Measurements from ENCODE around the gene FRMD1. TPM values are rescaled to one million over a fixed set of nuclear protein-coding genes. Genes with fewer than 3 reads are reported as not detected.

The FRMD1 gene
- total and polyA plus RNA-seq, 10 of the 15 experiments (the other 5 are each of a cell fraction or from before 2014, with no cell fraction given) = not detected

DNA sequence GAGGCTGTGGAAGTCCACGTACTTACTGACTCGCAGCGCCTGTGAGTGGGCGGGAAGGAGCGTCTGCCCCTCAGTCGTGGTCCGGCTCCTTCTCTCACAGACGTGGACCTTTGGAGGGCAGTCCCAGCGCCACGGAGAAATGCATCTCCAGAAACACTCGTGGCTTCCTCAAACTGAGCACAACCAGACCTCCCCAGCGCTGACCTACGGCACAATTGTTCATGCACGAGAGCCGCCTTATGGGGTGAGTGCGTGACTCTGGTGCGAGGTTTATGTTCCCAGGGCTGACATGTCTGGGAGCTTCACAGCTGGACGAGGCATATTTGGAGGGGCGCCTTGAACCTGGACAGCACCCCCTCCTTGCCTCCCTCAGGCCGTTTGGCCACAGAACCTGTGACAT lies 29.7 kb downstream of the FRMD1 start:
- no TSS peak for BruUV-seq (replicated peaks)
- Histone ChIP-seq H3K27me3 (replicated peaks in 1 of 2; ENCODE audit: control insufficient read depth in 2 of 2, insufficient read depth in 2 of 2, low read length in 1 of 2) (no peaks in the 10 kb centered on the region), H3K4me2 (ENCODE audit: control insufficient read depth, insufficient read depth) (no peak overlapping the region), H3K4me3 (no peak overlapping the region), H3K79me2 (ENCODE audit: control insufficient read depth, insufficient read depth, low read length) (no peaks in the 10 kb centered on the region), H4K20me1 (ENCODE audit: control insufficient read depth, insufficient read depth) (no peaks in the 10 kb centered on the region), H3K27ac (ENCODE audit: control insufficient read depth, insufficient read depth) (no peak overlapping the region), H3K9me3 (replicated peaks; ENCODE audit: control insufficient read depth, insufficient read depth, low read length) (no peaks in the 10 kb centered on the region), H3K36me3 (ENCODE audit: control insufficient read depth in 2 of 2, insufficient read depth in 2 of 2, low read length in 1 of 2) (no peaks in the 10 kb centered on the region), H2AFZ (ENCODE audit: control insufficient read depth, low read depth, low read length) (no peak overlapping the region), H3K9ac (ENCODE audit: control insufficient read depth, insufficient read depth, low read length) (no peak overlapping the region), H3K4me1 (ENCODE audit: control insufficient read depth, insufficient read depth, low read length) (no peaks in the 10 kb centered on the region)
- DNase-seq (ENCODE audit: low read depth, low spot score) = no peak
- CTCF ChIA-PET = no interaction called here
- TF ChIP-seq PAX5 (IDR thresholded peaks at IDR 0.05; ENCODE audit: borderline replicate concordance, low read depth, low read length) (no peak), SPI1 (IDR thresholded peaks at IDR 0.05; ENCODE audit: borderline replicate concordance, insufficient read depth, low read depth, low read length) (no peak), RFX5 (IDR thresholded peaks at IDR 0.05; ENCODE audit: low read depth, low read length) (no peak), ETV6 (conservative IDR thresholded peaks at IDR 0.05 in 1 of 2, IDR thresholded peaks at IDR 0.05 in 1 of 2; ENCODE audit: borderline replicate concordance in 1 of 2, low read depth in 1 of 2) (no peak), GABPA (IDR thresholded peaks at IDR 0.05; ENCODE audit: low read depth) (no peak), ZSCAN29 (IDR thresholded peaks at IDR 0.05) (no peak), MYB (IDR thresholded peaks at IDR 0.05; ENCODE audit: borderline replicate concordance, low read depth, low read length) (no peak), RAD21 (IDR thresholded peaks at IDR 0.05; ENCODE audit: insufficient read depth, low read depth, low read length) (no peak), STAT1 (conservative IDR thresholded peaks at IDR 0.05) (no peak), RUNX3 (IDR thresholded peaks at IDR 0.05; ENCODE audit: low read length) (no peak), ZZZ3 (IDR thresholded peaks at IDR 0.05; ENCODE audit: control insufficient read depth, insufficient read length, low read depth) (no peak), ZNF207 (IDR thresholded peaks at IDR 0.05; ENCODE audit: borderline replicate concordance) (no peak), PAX8 (IDR thresholded peaks at IDR 0.05) (no peak)
- TF ChIP-seq, protein P1, sequence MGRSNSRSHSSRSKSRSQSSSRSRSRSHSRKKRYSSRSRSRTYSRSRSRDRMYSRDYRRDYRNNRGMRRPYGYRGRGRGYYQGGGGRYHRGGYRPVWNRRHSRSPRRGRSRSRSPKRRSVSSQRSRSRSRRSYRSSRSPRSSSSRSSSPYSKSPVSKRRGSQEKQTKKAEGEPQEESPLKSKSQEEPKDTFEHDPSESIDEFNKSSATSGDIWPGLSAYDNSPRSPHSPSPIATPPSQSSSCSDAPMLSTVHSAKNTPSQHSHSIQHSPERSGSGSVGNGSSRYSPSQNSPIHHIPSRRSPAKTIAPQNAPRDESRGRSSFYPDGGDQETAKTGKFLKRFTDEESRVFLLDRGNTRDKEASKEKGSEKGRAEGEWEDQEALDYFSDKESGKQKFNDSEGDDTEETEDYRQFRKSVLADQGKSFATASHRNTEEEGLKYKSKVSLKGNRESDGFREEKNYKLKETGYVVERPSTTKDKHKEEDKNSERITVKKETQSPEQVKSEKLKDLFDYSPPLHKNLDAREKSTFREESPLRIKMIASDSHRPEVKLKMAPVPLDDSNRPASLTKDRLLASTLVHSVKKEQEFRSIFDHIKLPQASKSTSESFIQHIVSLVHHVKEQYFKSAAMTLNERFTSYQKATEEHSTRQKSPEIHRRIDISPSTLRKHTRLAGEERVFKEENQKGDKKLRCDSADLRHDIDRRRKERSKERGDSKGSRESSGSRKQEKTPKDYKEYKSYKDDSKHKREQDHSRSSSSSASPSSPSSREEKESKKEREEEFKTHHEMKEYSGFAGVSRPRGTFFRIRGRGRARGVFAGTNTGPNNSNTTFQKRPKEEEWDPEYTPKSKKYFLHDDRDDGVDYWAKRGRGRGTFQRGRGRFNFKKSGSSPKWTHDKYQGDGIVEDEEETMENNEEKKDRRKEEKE (IDR thresholded peaks at IDR 0.05) = no peak
- TF ChIP-seq, protein P2, sequence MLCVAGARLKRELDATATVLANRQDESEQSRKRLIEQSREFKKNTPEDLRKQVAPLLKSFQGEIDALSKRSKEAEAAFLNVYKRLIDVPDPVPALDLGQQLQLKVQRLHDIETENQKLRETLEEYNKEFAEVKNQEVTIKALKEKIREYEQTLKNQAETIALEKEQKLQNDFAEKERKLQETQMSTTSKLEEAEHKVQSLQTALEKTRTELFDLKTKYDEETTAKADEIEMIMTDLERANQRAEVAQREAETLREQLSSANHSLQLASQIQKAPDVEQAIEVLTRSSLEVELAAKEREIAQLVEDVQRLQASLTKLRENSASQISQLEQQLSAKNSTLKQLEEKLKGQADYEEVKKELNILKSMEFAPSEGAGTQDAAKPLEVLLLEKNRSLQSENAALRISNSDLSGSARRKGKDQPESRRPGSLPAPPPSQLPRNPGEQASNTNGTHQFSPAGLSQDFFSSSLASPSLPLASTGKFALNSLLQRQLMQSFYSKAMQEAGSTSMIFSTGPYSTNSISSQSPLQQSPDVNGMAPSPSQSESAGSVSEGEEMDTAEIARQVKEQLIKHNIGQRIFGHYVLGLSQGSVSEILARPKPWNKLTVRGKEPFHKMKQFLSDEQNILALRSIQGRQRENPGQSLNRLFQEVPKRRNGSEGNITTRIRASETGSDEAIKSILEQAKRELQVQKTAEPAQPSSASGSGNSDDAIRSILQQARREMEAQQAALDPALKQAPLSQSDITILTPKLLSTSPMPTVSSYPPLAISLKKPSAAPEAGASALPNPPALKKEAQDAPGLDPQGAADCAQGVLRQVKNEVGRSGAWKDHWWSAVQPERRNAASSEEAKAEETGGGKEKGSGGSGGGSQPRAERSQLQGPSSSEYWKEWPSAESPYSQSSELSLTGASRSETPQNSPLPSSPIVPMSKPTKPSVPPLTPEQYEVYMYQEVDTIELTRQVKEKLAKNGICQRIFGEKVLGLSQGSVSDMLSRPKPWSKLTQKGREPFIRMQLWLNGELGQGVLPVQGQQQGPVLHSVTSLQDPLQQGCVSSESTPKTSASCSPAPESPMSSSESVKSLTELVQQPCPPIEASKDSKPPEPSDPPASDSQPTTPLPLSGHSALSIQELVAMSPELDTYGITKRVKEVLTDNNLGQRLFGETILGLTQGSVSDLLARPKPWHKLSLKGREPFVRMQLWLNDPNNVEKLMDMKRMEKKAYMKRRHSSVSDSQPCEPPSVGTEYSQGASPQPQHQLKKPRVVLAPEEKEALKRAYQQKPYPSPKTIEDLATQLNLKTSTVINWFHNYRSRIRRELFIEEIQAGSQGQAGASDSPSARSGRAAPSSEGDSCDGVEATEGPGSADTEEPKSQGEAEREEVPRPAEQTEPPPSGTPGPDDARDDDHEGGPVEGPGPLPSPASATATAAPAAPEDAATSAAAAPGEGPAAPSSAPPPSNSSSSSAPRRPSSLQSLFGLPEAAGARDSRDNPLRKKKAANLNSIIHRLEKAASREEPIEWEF (IDR thresholded peaks at IDR 0.05; ENCODE audit: insufficient replicate concordance, low read depth, low read length) = no peak
- RAD21 ChIA-PET (ENCODE audit: unreplicated experiment) = no interaction called here
- SMC1A ChIA-PET (ENCODE audit: uncharacterized antibody, unreplicated experiment) = no interaction called here
- POLR2A ChIA-PET = no interaction called here
- 61% methylated on average over 19 of the region's 20 CpGs for WGBS (ENCODE audit: insufficient coverage, insufficient replicate concordance, low lambda C conversion rate, missing lambda C conversion rate)
- in situ Hi-C loops (cut with MboI) = no loop called here
- no peak for ATAC-seq
- intact Hi-C loops (cut with micrococcal nuclease; ENCODE audit: unreplicated experiment) = no loop called here
- no peak for FAIRE-seq
